Caco-2 (cell line): ENCODE data around the gene TRANK1. TPM values are rescaled to one million over a fixed set of nuclear protein-coding genes. Genes with fewer than 3 reads are reported as not detected.

Source experiments
- BruUV-seq: library from RNA; stranded (reverse); fragments of 400-500 nt; replicated peaks from 2 replicates; lab custom pipeline; 2021; lab: Mats Ljungman, UMichigan
- CTCF ChIA-PET: fragments of 300-600 bp; sonication (Branson Sonifier 250); formaldehyde crosslinking; loops from one replicate; lab custom pipeline; 2022; ENCODE audit warnings: antibody characterized with exemption; lab: Charles Lee
- POLR2A ChIA-PET: fragments of 300-600 bp; sonication (Branson Sonifier 250); formaldehyde crosslinking; loops from one replicate; lab custom pipeline; 2022; ENCODE audit warnings: antibody characterized with exemption; lab: Charles Lee
- DNase-seq, 2 experiments: peaks; one replicate each; pipeline versions ENCODE4 v3.0.0 to v3.0.0-alpha.2; 2020 to 2022
- H3K27me3 ChIP-seq: replicated peaks from 2 replicates; pipeline ENCODE4 v1.6.0; 2011; ENCODE audit warnings: low read length; ENCODE audit not compliant: control insufficient read depth, insufficient read depth
- H3K36me3 ChIP-seq: 2 replicates; pipeline ENCODE4 v1.5.1; 2011; ENCODE audit warnings: low read length; ENCODE audit not compliant: control insufficient read depth, insufficient read depth
- H3K4me1 ChIP-seq: fragments of 250-450 bp; sonication (Bioruptor Pico); 2 replicates; pipeline ENCODE4 v1.5.1; 2020; ENCODE audit warnings: mild to moderate bottlenecking
- H3K4me3 ChIP-seq: 2 replicates; pipeline ENCODE4 v1.5.1; 2011; ENCODE audit warnings: low read depth, mild to moderate bottlenecking, control low read depth, low read length
- H3K9me3 ChIP-seq: fragments of 250-450 bp; sonication (Bioruptor Pico); 2 replicates; pipeline ENCODE4 v1.5.1; 2020; ENCODE audit warnings: mild to moderate bottlenecking, moderate library complexity
- H3K27ac Mint-ChIP-seq: one replicate; pipeline ENCODE4 v1.8.0; 2022; ENCODE audit warnings: mixed read lengths; ENCODE audit not compliant: unreplicated experiment
- H3K27me3 Mint-ChIP-seq: one replicate; pipeline ENCODE4 v1.8.0; 2022; ENCODE audit warnings: mixed read lengths; ENCODE audit not compliant: insufficient read depth, unreplicated experiment
- H3K36me3 Mint-ChIP-seq: one replicate; pipeline ENCODE4 v1.8.0; 2022; ENCODE audit warnings: mild to moderate bottlenecking, mixed read lengths; ENCODE audit not compliant: insufficient read depth, unreplicated experiment
- H3K4me1 Mint-ChIP-seq: one replicate; pipeline ENCODE4 v1.8.0; 2022; ENCODE audit warnings: low read depth, mixed read lengths; ENCODE audit not compliant: unreplicated experiment
- H3K4me3 Mint-ChIP-seq: one replicate; pipeline ENCODE4 v1.8.0; 2022; ENCODE audit warnings: mild to moderate bottlenecking, moderate library complexity, mixed read lengths; ENCODE audit not compliant: unreplicated experiment
- H3K9me3 Mint-ChIP-seq: one replicate; pipeline ENCODE4 v1.8.0; 2022; ENCODE audit warnings: mixed read lengths; ENCODE audit not compliant: unreplicated experiment
- CTCF ChIP-seq, 2 experiments: fragments of 200-600 bp in 1 of 2; IDR thresholded peaks; 1 replicate in 1 of 2; 2 replicates in 1 of 2; pipeline versions ENCODE4 v1.5.1 to v1.8.0; 2011 to 2022; ENCODE audit warnings: antibody characterized with exemption in 1 of 2, control low read depth in 1 of 2, inconsistent platforms in 1 of 2, low read depth in 1 of 2, low read length in 1 of 2, mild to moderate bottlenecking in 1 of 2, moderate library complexity in 1 of 2; ENCODE audit not compliant: insufficient read depth in 1 of 2, severe bottlenecking in 1 of 2, unreplicated experiment in 1 of 2
- intact Hi-C: fragments of 100-400 bp; cut with micrococcal nuclease; formaldehyde crosslinking; loops from one replicate; pipeline ENCODE4 v1.10.0; 2022; ENCODE audit not compliant: unreplicated experiment
- total RNA-seq: library from RNA; stranded (reverse); gene quantifications from 2 replicates; pipeline ENCODE4 v1.2.3, GENCODE V29; 2022

Gene TRANK1
- total RNA-seq, 1 experiment from 2014 or later = 4.3 TPM

GRCh38 chr3:36827133-36827532 is 117.7 kb downstream of the TRANK1 start:
- no peaks in the 10 kb centered on the region for H3K9me3 Mint-ChIP-seq
- no peaks in the 10 kb centered on the region for H3K36me3 Mint-ChIP-seq
- H3K27ac Mint-ChIP-seq = no peak overlapping the region
- no TSS peak for BruUV-seq
- POLR2A ChIA-PET = no interaction called here
- Histone ChIP-seq H3K4me3 (no peak overlapping the region), H3K27me3 (no peaks in the 10 kb centered on the region), H3K4me1 (no peaks in the 10 kb centered on the region), H3K36me3 (no peaks in the 10 kb centered on the region), H3K9me3 (no peaks in the 10 kb centered on the region)
- intact Hi-C loops = no loop called here
- no peak overlapping the region for H3K4me3 Mint-ChIP-seq
- no peaks in the 10 kb centered on the region for H3K4me1 Mint-ChIP-seq
- DNase-seq = no peak
- H3K27me3 Mint-ChIP-seq = no peaks in the 10 kb centered on the region
- CTCF ChIA-PET = no interaction called here
- no peak for TF ChIP-seq CTCF (IDR thresholded peaks at IDR 0.05; ENCODE audit: insufficient read depth in 1 of 2, low read depth in 1 of 2, low read length in 1 of 2, severe bottlenecking in 1 of 2, unreplicated experiment in 1 of 2)

GRCh38 chr3:36826240-36826639 is 118.6 kb downstream of the TRANK1 start:
- Histone ChIP-seq H3K4me3 (no peak overlapping the region), H3K36me3 (no peaks in the 10 kb centered on the region), H3K4me1 (no peaks in the 10 kb centered on the region), H3K27me3 (no peaks in the 10 kb centered on the region), H3K9me3 (no peaks in the 10 kb centered on the region)
- Mint-ChIP-seq H3K4me1 (no peaks in the 10 kb centered on the region), H3K27me3 (no peaks in the 10 kb centered on the region), H3K36me3 (no peaks in the 10 kb centered on the region), H3K27ac (no peak overlapping the region), H3K4me3 (no peak overlapping the region), H3K9me3 (no peaks in the 10 kb centered on the region)
- no peak for TF ChIP-seq CTCF (IDR thresholded peaks at IDR 0.05; ENCODE audit: insufficient read depth in 1 of 2, low read depth in 1 of 2, low read length in 1 of 2, severe bottlenecking in 1 of 2, unreplicated experiment in 1 of 2)
- DNase-seq = no peak
- intact Hi-C loops = no loop called here
- no TSS peak for BruUV-seq
- CTCF ChIA-PET = no interaction called here
- POLR2A ChIA-PET = no interaction called here

- H3K9me3 ChIP-seq = no peaks in the 10 kb centered on the region
- H3K4me3 ChIP-seq = no peak overlapping the region
- H3K27me3 ChIP-seq = no peaks in the 10 kb centered on the region
- ChIA-PET POLR2A (no interaction called here), CTCF (no interaction called here)
- TF ChIP-seq CTCF (IDR thresholded peaks at IDR 0.05; ENCODE audit: insufficient read depth in 1 of 2, low read depth in 1 of 2, low read length in 1 of 2, severe bottlenecking in 1 of 2, unreplicated experiment in 1 of 2) = no peak
- Mint-ChIP-seq H3K27me3 (no peaks in the 10 kb centered on the region), H3K27ac (no peak overlapping the region), H3K4me1 (no peaks in the 10 kb centered on the region), H3K36me3 (no peaks in the 10 kb centered on the region), H3K9me3 (no peaks in the 10 kb centered on the region), H3K4me3 (no peak overlapping the region)
- no TSS peak for BruUV-seq
- intact Hi-C loops = no loop called here
- DNase-seq = no peak
- H3K36me3 ChIP-seq = no peaks in the 10 kb centered on the region
- no peaks in the 10 kb centered on the region for H3K4me1 ChIP-seq
Observed at GRCh38 chr3:36824443-36824842, 120.4 kb downstream of the TRANK1 start.
